ENCODE data around the gene ADIPOR2.

ADIPOR2 gene

DNA sequence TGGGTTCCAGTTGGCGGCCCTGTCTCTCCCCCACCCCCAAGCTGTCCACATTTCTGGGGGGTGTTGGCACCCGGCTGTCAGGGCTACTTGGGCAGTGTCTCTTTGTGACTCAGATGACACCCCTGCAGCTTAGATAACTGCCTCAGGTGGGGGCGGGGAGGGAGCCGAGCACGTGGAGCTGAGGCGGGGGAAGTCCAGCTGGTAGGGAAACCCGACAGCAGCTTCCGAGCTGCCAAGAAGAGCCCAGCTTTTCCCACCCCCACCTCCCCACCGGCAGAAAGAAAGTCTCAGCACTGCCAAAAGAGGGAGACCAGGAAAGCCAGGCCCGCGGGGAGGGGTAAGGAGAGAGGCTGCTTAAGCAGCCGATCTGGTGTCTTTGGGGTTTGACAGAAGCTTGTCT, 130.9 kb downstream of the ADIPOR2 start:
- no peak for TF ChIP-seq GATA3 (IDR thresholded peaks at IDR 0.05; ENCODE audit: low read depth, low read length)
- no peak for TF ChIP-seq GATA2 (IDR thresholded peaks at IDR 0.05; ENCODE audit: low read depth, low read length)

DNA sequence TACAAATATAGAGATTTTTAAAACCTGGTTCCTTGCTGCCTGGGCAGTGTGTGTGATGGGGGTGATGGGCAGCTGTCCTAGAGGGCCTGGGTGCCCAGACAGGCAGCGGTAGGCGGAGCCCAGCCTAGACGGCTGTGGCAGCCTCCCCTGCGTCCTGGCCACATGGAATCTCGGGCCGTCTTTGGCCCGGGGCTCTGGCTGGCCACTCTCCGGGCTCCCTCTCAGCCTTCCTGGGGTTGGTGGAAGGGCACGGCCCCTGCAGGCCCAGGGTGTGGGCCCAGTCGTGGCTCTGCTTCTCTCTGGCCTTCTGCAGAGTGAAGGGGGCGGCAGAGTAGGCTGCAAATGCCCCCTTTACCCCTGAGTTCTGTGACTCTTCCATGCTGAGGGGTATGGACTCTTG, 131.8 kb downstream of the ADIPOR2 start:
- no peak for TF ChIP-seq GATA3 (IDR thresholded peaks at IDR 0.05; ENCODE audit: low read depth, low read length)
- TF ChIP-seq GATA2 (IDR thresholded peaks at IDR 0.05; ENCODE audit: low read depth, low read length): no peak

DNA sequence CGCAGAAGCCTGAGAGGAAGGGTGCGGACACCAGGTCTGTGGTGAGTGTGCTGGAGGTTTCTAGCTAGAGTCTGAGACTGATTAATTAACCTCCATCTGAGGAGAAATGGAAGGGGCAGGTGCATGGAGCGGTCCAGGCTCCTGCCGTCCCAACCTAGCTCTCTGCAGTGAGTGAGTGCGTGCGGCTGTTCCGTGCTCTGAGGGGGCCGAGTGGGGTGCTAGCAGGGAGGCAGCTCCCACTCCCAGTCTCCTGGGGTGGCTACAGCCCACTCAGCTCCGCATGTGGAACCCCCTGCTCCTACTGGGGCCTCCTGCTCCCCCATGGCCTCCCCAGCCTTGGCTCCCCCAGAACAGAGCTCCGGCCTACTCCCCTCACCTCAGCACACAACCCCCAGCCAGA, 132.4 kb downstream of the ADIPOR2 start:
- TF ChIP-seq GATA3 (IDR thresholded peaks at IDR 0.05; ENCODE audit: low read depth, low read length): no peak
- no peak for TF ChIP-seq GATA2 (IDR thresholded peaks at IDR 0.05; ENCODE audit: low read depth, low read length)

DNA sequence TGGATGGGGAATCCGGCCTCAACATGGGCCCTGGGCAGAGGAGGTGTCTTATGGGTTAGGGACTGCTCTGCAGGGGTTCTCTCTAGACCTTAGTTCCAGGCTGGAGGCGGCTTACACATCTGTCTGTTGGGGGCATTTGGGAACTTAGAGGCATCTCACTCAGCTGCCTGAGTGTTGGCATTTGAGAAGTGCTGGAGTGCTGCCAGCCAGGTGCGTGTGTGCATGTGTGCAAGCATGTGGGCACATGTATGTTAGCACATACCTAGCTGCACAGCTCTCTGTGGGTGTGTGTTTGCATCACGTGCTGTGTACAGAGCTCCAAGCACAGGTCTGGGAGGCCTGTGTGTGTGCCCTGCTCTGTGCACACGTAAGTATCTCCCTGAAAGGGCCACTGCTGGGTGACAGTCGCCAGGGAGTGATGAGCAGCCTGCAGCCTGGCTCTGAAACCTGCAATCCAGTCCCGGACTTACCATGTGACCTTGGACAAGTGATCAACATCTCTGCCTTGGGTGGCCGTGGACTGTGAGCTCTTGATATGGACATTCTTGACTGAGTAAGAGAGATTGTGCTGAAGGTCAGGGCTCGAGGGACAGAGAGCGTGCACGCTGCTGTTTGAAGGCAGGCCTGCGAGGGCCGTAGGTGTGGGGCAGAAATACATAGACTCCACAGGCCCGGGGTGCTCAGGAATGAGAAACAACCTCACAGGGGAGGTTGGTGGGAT, 134.7 kb downstream of the ADIPOR2 start:
- TF ChIP-seq GATA3 (IDR thresholded peaks at IDR 0.05; ENCODE audit: low read depth, low read length): no peak
- no peak for TF ChIP-seq GATA2 (IDR thresholded peaks at IDR 0.05; ENCODE audit: low read depth, low read length)

DNA sequence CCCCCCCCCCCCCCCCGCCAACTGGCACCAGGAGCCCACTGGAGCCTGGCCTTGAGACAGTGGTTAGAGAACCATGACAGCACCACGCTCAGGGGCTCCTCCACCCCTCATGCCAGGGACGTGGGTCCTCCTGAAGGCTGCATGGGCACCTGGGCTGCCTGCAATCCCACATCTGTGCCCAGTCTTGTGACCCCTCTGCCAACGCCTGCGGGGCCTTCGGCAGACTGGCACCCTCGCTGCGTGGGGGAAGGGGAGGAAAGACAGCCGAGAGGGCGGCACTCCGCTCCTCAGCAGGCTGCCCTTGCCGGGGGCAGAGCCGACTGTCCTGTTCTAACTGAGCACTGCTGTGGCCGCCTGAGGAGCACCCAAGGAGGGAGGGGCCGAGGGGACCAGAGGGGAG, 135.5 kb downstream of the ADIPOR2 start:
- no peak for TF ChIP-seq GATA3 (IDR thresholded peaks at IDR 0.05; ENCODE audit: low read depth, low read length)
- TF ChIP-seq GATA2 (IDR thresholded peaks at IDR 0.05; ENCODE audit: low read depth, low read length): no peak

DNA sequence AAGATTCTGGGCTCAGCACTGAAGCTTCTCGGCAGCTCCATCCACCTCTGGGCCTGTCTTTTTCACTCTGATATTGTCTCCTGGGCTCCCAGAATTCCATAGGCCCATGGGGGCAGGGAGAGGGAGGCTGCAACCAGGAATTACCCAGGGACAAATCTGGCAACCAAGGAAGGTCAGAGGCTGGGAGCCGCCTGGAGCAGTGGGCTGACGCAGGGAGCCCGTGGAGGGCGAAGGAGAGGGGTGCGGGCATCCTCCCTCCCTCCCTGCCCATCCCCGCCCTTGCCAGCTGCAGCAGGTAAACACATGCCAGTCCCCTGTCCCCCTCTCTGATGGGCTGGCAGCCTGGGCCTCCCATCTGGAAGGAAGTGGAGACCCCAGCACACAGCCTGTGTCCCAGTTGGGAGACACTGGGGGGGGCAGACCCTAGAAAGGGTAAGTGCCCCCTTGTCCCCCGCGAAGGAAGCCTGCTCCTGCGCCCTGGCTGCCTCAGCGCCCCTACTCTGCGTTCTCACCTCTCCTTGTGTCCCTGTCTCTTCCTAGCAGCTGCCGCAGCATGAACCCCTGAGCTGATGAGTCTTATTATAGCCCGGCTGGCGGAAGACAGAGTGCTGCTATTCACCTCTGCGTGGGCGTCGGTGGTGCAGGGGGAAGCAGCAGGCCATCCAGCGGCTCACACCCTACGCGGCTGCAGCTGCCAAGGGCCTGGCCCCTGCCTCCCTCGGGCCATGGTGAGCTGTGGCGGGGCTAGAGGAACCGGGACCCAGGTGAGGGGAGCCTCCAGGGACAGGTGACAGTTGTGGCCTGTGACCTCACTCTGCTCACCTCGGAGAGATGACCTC, 136.2 kb downstream of the ADIPOR2 start:
- no peak for TF ChIP-seq GATA2 (IDR thresholded peaks at IDR 0.05; ENCODE audit: low read depth, low read length)
- TF ChIP-seq GATA3 (IDR thresholded peaks at IDR 0.05; ENCODE audit: low read depth, low read length): no peak

DNA sequence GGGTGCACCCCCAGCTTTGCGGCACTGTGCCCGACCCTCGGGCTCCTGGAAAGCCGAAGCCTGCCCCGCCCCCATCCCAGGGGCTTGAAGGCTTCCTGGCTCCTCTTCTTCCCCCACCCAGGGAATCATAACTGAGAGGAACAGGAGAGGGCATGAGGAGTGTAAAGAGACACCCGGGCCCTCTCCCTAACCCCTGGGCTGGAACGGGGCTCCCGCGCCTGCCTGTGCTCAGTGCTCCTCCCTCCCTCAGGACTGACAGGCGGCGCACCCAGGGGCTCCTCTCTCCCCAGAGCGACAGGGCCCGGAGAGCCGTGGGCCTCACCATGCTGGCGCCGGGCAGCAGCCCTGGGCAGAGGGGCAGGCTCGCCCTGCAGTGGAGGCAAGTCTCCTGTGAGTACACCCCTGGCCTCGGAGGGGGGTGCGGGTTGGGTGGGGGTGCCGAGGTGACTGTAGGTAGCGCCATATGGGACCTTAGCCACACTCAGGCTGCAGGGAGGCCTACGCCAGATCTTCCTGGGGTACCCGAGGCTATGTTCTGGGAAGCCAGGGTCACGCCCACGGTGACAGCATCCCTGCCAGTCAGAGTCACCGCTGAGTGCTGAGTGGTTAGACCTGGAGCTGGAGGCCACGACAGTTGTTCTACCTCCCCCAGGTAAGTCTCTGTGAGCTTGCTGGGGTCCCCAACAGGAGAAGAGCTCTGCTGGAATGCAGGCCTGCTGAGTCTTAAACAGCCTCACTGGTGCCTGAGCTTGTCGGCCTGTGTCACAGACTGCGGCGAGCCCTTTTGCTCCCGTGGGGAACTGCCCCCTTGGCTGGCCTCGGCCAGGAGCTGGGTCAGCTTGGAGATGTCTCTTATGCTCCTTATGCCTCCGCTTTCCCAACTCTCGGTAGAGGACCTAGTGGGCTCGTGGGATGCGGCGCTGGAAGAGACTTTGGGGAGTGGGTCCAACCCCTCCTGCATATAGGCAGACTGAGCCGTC, 137.2 kb downstream of the ADIPOR2 start:
- TF ChIP-seq GATA2 (IDR thresholded peaks at IDR 0.05; ENCODE audit: low read depth, low read length): no peak
- no peak for TF ChIP-seq GATA3 (IDR thresholded peaks at IDR 0.05; ENCODE audit: low read depth, low read length)

DNA sequence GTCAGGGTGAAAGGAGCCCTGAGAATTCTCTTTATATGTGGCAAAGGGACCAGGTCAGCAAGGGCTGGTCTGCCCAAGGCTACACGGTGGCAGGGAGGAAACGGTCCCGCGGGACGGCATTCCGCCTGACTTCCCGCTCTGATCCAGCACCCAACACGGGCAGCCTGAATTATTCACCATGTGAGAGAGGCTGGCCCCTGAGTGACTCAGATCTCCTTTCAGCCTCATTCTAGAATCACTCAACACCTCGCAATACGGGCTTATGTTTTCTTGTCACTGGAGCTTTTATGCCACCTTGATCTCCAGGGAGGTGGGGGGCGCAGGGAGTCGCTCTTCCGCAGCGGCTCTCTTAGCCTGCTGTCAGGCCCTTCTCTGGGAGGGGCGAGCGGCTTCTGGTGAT, 138.0 kb downstream of the ADIPOR2 start:
- TF ChIP-seq GATA3 (IDR thresholded peaks at IDR 0.05; ENCODE audit: low read depth, low read length) (no peak), GATA2 (IDR thresholded peaks at IDR 0.05; ENCODE audit: low read depth, low read length) (no peak)

DNA sequence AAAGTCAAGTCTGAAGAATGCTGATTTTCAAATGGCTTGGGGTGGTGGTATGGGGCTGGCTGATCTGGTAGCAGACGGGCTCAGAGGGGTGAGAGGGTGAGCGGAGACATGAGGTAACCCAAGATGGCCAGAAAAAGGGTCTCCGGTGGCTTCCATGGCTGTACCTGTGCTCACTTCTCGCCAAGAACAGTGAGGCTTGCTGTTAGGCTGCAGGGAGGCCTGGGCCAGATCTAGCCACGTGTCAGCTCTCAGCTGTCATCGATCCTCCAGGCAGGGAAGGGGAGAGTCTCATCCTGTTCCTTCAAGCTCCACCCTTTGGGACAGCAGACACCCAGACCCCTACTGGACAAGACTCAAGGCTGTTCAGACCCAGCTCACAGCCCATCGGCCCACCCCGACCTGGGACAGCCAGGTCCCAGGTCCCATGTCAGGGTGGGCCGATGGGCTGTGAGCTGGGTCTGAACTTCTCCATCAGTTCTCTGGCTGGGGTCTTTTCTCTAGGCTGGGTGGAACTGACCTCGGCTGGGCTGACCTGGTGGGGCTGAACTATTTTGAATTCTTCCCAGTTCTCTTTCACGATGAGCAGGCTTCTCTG, 138.5 kb downstream of the ADIPOR2 start:
- no peak for TF ChIP-seq GATA3 (IDR thresholded peaks at IDR 0.05; ENCODE audit: low read depth, low read length)
- TF ChIP-seq GATA2 (IDR thresholded peaks at IDR 0.05; ENCODE audit: low read depth, low read length): no peak

DNA sequence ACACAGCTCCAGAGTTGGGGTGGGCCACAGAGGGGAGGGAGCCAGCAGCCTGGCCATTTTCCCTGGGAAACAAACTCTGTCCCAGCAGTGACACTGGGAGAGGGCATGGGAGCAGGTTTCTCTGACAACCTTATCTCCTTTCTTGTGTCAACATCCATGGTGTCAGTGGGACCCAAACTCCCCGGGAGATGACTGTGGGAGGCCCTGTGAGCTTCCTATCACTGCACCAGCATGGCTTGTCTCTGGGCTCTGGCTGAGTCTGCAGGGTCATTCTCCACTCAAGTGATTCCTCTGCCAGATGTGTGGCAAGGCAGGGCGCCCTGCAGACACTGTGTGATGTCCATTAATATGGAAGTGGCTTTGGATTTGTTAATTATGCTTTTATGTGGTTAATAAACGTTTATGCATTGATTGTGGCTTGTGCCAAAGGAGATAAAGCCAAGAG, 139.6 kb downstream of the ADIPOR2 start:
- TF ChIP-seq GATA3 (IDR thresholded peaks at IDR 0.05; ENCODE audit: low read depth, low read length) (no peak), GATA2 (IDR thresholded peaks at IDR 0.05; ENCODE audit: low read depth, low read length) (peak; percentile 51)

DNA sequence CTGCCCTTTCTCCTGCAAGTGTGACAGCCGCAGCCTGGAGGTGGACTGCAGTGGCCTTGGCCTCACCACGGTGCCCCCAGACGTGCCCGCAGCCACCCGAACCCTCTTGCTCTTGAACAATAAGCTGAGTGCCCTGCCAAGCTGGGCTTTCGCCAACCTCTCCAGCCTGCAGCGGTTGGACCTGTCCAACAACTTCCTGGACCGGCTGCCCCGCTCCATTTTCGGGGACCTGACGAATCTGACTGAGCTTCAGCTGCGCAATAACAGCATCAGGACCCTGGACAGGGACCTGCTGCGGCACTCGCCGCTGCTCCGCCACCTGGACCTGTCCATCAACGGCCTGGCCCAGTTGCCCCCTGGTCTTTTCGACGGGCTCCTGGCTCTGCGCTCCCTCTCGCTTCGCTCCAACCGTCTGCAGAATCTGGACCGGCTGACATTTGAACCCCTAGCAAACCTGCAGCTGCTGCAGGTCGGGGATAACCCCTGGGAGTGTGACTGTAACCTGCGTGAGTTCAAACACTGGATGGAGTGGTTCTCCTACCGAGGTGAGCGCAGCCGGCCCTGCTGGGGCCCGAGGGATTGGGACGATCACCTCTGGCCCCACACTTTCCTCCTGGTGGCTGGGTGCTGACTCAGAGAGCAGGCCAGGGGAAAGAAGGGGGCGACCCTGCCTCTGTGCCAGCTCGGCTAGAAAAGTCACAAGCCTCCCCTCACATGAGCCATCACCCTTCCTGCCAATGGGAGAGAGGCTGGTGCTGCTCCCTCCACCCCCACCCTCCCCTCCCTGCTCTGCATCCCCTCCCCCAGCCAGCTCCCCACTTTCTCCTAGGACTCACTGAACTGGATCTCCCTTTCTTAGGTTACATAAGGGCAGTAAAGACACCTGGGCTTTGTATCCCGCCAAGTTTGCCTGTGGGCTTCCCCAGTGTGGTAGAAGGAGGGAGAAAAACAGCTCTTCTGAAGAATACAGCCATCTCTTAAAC, 140.4 kb downstream of the ADIPOR2 start:
- no peak for TF ChIP-seq GATA3 (IDR thresholded peaks at IDR 0.05; ENCODE audit: low read depth, low read length)
- no peak for TF ChIP-seq GATA2 (IDR thresholded peaks at IDR 0.05; ENCODE audit: low read depth, low read length)

DNA sequence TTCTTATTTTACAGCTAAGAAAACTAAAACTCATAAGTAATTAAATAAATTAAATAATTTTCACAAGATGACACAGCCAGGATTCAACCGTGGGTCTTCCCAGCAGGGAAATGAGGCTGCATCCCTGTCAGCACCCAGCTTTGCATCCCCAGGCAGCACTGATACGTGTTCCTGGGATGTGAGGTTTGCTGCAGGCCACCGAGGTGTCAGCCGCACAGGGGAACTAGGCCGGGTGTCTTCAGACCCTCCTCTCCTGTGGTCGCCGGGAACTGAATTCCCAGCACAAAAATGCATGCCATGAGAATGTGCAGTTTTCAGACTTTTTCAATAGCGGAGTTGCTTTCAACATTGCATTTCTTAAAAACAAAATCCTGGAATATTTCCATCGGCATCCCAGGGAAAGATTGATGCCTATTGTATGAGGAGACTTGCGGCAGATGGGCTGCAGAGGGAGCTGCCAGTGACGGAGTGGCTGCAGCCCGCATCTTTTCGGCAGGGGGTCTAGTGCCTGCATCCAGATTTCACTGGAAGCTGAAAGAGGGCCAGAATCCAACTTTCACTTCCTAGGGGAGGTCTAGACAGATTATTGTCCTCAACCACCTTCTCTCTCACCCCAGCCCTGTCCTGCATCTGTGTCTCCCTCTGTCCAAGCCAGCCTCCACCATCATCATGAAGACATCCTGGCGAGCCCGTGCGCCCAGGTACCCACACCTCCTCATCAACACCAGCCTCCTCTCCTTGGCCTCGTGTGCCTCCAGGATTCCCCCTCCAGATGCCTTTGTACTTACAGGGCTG, 142.1 kb downstream of the ADIPOR2 start:
- TF ChIP-seq GATA2 (IDR thresholded peaks at IDR 0.05; ENCODE audit: low read depth, low read length) (no peak), GATA3 (IDR thresholded peaks at IDR 0.05; ENCODE audit: low read depth, low read length) (no peak)
